ENCODE results near the gene HOXC5.

The HOXC5 gene

DNA sequence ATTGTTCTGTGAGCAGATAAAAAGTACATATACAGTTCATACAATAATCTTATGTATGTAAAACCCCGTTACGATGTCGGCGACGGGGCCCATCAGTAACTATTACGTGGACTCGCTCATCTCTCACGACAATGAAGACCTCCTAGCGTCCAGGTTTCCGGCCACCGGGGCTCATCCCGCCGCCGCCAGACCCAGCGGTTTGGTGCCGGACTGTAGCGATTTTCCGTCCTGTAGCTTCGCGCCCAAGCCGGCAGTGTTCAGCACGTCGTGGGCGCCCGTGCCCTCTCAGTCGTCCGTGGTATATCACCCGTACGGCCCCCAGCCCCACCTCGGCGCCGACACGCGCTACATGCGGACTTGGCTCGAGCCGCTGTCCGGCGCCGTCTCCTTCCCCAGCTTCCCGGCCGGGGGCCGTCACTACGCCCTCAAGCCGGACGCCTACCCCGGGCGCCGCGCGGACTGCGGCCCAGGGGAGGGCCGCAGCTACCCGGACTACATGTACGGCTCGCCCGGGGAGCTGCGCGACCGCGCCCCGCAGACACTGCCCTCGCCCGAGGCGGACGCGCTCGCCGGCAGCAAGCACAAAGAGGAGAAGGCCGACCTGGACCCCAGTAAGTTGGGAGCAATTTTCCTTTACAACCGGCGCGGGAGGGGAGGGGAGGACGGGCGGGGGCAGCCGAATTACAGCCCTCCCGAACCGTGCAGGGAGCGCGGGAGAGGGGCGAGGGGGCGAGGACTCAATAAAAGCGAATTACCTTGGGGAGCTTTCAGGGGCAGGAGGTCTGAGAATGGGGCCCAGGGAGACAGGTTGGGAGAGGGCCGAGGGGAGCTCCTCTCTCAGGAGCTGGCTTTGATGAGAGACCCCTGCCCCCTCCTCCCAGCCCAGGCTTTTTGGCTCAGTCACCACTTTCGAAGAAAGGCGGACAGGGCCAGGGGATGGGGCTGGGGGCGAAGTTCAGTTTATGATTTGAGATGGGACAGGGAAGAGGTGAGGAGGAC, 32.4 kb upstream of the HOXC5 start, which contains the start of gene HOXC9:
Gene HOXC9 (plus strand): TSS at position 46 of the 999 bp plus-strand sequence. CDS start 28 bp downstream, at position 74.
- TF ChIP-seq, protein P1, sequence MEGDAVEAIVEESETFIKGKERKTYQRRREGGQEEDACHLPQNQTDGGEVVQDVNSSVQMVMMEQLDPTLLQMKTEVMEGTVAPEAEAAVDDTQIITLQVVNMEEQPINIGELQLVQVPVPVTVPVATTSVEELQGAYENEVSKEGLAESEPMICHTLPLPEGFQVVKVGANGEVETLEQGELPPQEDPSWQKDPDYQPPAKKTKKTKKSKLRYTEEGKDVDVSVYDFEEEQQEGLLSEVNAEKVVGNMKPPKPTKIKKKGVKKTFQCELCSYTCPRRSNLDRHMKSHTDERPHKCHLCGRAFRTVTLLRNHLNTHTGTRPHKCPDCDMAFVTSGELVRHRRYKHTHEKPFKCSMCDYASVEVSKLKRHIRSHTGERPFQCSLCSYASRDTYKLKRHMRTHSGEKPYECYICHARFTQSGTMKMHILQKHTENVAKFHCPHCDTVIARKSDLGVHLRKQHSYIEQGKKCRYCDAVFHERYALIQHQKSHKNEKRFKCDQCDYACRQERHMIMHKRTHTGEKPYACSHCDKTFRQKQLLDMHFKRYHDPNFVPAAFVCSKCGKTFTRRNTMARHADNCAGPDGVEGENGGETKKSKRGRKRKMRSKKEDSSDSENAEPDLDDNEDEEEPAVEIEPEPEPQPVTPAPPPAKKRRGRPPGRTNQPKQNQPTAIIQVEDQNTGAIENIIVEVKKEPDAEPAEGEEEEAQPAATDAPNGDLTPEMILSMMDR (IDR thresholded peaks at IDR 0.05; ENCODE audit: low read length, missing control alignments), result no peak
- peak within 1 kb of the TSS; percentile 34 for H3K4me3 ChIP-seq (replicated peaks; ENCODE audit: low read depth, low read length)

DNA sequence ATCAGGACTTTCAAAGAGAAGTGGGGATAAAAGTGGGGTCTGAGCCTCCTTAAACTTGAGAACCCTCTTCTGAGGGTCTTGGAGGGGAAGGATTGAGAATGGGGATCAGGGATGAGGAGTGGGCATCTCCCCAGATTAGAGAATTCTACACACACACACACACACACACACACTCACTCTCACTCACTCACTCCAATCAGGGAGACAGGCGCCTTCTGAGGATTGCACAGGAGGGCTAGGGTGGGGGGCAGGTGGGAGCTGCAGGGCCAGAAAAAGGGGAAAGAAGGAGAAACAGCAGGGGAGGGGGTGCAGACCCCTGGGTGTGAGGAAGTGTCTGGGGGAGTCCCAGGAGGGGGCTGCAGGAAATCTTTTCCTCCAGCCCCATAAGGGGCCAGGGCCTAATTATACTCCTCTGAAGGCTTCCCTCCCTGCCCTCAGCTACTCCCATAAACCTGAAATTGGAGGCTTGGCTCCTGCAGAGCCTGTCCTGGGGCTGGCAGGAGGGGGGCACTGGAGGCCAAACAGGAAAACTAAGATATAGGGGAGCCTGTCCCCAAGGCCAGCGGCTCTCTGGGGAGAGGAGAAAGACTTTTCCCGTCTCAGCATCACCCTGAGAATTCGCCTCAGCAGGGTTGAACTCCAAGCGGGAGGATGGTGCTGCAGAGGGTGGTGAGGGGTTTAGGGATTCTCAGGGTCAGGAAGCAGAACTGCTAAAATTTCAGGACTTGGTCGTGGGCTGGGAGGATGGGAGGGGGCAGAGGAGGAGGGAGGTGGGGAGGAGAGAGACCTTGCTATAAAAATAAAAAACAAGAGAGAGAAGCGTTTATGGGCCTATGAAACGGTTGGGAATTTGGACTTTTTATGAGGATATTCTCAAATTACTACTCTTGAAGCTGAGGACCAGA, 31.3 kb upstream of the HOXC5 start:
- TF ChIP-seq, protein P1 (IDR thresholded peaks at IDR 0.05; ENCODE audit: low read length, missing control alignments), result no peak
- no peak overlapping the region for H3K4me3 ChIP-seq (replicated peaks; ENCODE audit: low read depth, low read length)
- DNase-seq (ENCODE audit: low read depth), result no peak

More for the DNA sequence above, 32.4 kb upstream of the HOXC5 start, which contains the start of gene HOXC9:
- DNase-seq (ENCODE audit: low read depth), result no peak

DNA sequence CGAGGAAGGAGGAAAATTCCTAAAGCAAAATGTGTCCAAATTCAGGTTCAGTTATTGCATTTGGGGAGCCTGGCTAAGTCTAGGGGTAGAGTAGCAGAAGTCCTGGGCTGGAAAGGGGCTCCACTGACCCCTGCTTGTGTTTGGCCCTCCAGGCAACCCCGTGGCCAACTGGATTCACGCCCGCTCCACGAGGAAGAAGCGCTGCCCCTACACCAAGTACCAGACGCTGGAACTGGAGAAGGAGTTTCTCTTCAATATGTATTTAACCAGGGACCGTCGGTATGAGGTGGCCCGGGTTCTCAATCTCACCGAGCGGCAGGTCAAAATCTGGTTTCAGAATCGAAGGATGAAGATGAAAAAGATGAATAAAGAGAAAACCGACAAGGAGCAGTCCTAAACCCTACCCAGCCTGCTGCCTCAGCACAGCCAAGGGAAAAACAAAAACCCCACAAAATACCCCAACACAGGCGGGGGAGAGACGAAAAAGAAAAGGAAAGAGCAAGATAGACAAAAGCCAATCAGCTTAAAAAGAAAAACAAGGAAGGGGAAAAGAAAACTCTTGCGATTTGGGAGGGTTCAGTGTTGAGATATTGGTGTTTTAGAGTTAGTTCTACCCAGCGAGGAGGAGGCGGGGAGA, 30.5 kb upstream of the HOXC5 start:
- no peak for DNase-seq (ENCODE audit: low read depth)
- TF ChIP-seq, protein P1 (IDR thresholded peaks at IDR 0.05; ENCODE audit: low read length, missing control alignments), result no peak
- H3K4me3 ChIP-seq (replicated peaks; ENCODE audit: low read depth, low read length), result no peak overlapping the region

DNA sequence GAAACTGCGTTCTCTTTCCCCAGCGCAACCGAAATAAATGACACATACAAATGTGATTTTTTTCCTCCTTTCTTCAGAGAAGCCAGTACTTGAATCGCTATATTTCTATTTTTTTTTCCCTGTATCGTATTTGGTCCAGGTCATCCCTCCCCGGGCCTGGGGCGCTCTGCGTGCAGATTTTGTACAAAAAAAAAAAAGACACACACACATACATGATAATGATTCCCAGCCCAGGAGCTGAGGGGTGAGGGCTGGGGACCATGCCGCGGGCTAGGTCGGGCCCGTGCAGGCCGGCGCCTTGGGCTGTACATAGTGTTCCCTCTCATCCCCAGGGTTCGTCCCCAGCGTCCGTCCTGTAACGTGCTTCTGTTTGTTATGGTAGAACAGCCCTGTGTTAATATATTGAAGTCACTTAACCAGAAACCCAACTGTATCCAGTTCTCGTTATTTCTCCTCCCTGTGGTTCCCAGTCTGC, 29.9 kb upstream of the HOXC5 start:
- DNase-seq (ENCODE audit: low read depth), result no peak
- TF ChIP-seq, protein P1 (IDR thresholded peaks at IDR 0.05; ENCODE audit: low read length, missing control alignments), result no peak
- no peak overlapping the region for H3K4me3 ChIP-seq (replicated peaks; ENCODE audit: low read depth, low read length)

DNA sequence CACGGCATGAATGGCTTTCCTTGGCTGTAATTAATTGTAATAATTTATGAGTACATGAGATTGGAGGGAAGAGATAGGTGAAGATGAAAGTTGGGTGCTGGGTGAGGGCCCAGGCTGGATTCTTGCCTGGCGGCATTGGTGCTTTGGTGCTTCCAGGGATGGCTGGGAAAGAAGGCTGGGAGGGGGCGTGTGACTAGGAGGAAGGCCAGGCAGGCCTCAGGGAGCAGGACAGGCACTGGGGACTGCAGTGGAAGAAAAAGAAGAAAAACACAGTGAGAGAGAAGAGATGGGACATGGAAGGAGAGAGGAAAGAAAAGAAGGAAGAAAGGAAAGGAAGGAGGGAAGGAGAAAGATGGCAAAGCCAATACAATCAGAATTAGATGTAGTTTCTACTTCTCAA, 29.2 kb upstream of the HOXC5 start:
- no peak for DNase-seq (ENCODE audit: low read depth)
- TF ChIP-seq, protein P1 (IDR thresholded peaks at IDR 0.05; ENCODE audit: low read length, missing control alignments), result no peak
- H3K4me3 ChIP-seq (replicated peaks; ENCODE audit: low read depth, low read length), result no peak overlapping the region

Data from fibroblast of pulmonary artery (primary cell).